H9 (cell line): ENCODE measurements around the gene PIEZO2. TPM values are rescaled to one million over a fixed set of nuclear protein-coding genes. Genes with fewer than 3 reads are reported as not detected.
A peak's percentile ranks its signal among the peaks of the same experiment; 100 is the strongest.

Experiments
- DNase-seq: peaks from one replicate; pipeline ENCODE4 v3.0.0-alpha.2; 2017
- H2AFZ ChIP-seq: one replicate; pipeline ENCODE4 v1.6.1; 2013; ENCODE audit warnings: mild to moderate bottlenecking, low read length, control low read depth, moderate library complexity
- H2AK5ac ChIP-seq: 2 replicates; pipeline ENCODE4 v1.6.1; 2013; ENCODE audit warnings: low read length, control low read depth, mixed read lengths; ENCODE audit not compliant: insufficient read length
- H2BK120ac ChIP-seq: one replicate; pipeline ENCODE4 v1.6.1; 2013; ENCODE audit warnings: low read depth, mild to moderate bottlenecking, low read length, control low read depth, inconsistent platforms; ENCODE audit not compliant: poor library complexity, severe bottlenecking
- H2BK12ac ChIP-seq: 2 replicates; pipeline ENCODE4 v1.6.1; 2013; ENCODE audit warnings: low read length, control low read depth, mixed read lengths, low read depth; ENCODE audit not compliant: insufficient read length
- H2BK15ac ChIP-seq: 2 replicates; pipeline ENCODE4 v1.6.1; 2013; ENCODE audit warnings: low read depth, low read length, control low read depth
- H2BK20ac ChIP-seq: one replicate; pipeline ENCODE4 v1.6.1; 2013; ENCODE audit warnings: low read depth, mild to moderate bottlenecking, low read length, control low read depth, inconsistent platforms; ENCODE audit not compliant: poor library complexity, severe bottlenecking
- H2BK5ac ChIP-seq: 2 replicates; pipeline ENCODE4 v1.6.1; 2013; ENCODE audit warnings: low read length, control low read depth, mixed read lengths; ENCODE audit not compliant: insufficient read length
- H3K14ac ChIP-seq: 2 replicates; pipeline ENCODE4 v1.6.1; 2013; ENCODE audit warnings: low read length, control low read depth; ENCODE audit not compliant: insufficient read depth
- H3K18ac ChIP-seq: 2 replicates; pipeline ENCODE4 v1.6.1; 2013; ENCODE audit warnings: low read depth, mild to moderate bottlenecking, mixed read lengths, low read length, control low read depth; ENCODE audit not compliant: insufficient read length
- H3K23ac ChIP-seq: 2 replicates; pipeline ENCODE4 v1.6.1; 2013; ENCODE audit warnings: low read length, control low read depth, mixed read lengths, low read depth; ENCODE audit not compliant: insufficient read length
- H3K23me2 ChIP-seq: 2 replicates; pipeline ENCODE4 v1.6.1; 2013; ENCODE audit warnings: low read depth, mild to moderate bottlenecking, mixed read lengths, low read length, control low read depth; ENCODE audit not compliant: insufficient read length, poor library complexity, severe bottlenecking
- H3K27ac ChIP-seq: 2 replicates; pipeline ENCODE4 v1.5.1; 2013; ENCODE audit warnings: low read length, control low read depth, mixed read lengths, low read depth; ENCODE audit not compliant: insufficient read length
- H3K27me3 ChIP-seq: 2 replicates; pipeline ENCODE4 v1.6.1; 2013; ENCODE audit warnings: low read length, control low read depth, inconsistent platforms; ENCODE audit not compliant: insufficient read depth
- H3K4ac ChIP-seq: 2 replicates; pipeline ENCODE4 v1.6.1; 2013; ENCODE audit warnings: low read depth, mild to moderate bottlenecking, control low read depth, inconsistent platforms, low read length, moderate library complexity
- H3K4me1 ChIP-seq: 2 replicates; pipeline ENCODE4 v1.6.1; 2013; ENCODE audit warnings: low read length, control low read depth, inconsistent platforms; ENCODE audit not compliant: insufficient read depth
- H3K4me2 ChIP-seq: 2 replicates; pipeline ENCODE4 v1.6.1; 2013; ENCODE audit warnings: low read length, control low read depth, mixed read lengths; ENCODE audit not compliant: insufficient read length, insufficient read depth
- H3K56ac ChIP-seq: 2 replicates; pipeline ENCODE4 v1.6.1; 2013; ENCODE audit warnings: low read depth, mild to moderate bottlenecking, mixed read lengths, low read length, control low read depth; ENCODE audit not compliant: insufficient read length
- H3K79me1 ChIP-seq: 2 replicates; pipeline ENCODE4 v1.6.1; 2013; ENCODE audit warnings: low read depth, mild to moderate bottlenecking, moderate library complexity, low read length, control low read depth, inconsistent platforms; ENCODE audit not compliant: insufficient read depth, poor library complexity, severe bottlenecking
- H3K79me2 ChIP-seq: 2 replicates; pipeline ENCODE4 v1.6.1; 2013; ENCODE audit warnings: low read length, control low read depth, inconsistent platforms; ENCODE audit not compliant: insufficient read depth
- H3K9ac ChIP-seq: 2 replicates; pipeline ENCODE4 v1.6.1; 2013; ENCODE audit warnings: low read length, control low read depth, mixed read lengths; ENCODE audit not compliant: insufficient read length; ENCODE audit errors: extremely low read depth
- H3K9me3 ChIP-seq: one replicate; pipeline ENCODE4 v1.6.1; 2013; ENCODE audit warnings: low read depth, low read length, inconsistent platforms; ENCODE audit not compliant: control insufficient read depth
- H3T11ph ChIP-seq: one replicate; pipeline ENCODE4 v1.6.1; 2013; ENCODE audit warnings: mild to moderate bottlenecking, low read length, control low read depth, inconsistent platforms
- H4K20me1 ChIP-seq: one replicate; pipeline ENCODE4 v1.6.1; 2013; ENCODE audit not compliant: control insufficient read depth, insufficient read length, insufficient read depth
- H4K5ac ChIP-seq: 2 replicates; pipeline ENCODE4 v1.6.1; 2013; ENCODE audit warnings: low read depth, mild to moderate bottlenecking, mixed read lengths, low read length, control low read depth; ENCODE audit not compliant: insufficient read length
- H4K8ac ChIP-seq: replicated peaks from 2 replicates; pipeline ENCODE4 v1.6.1; 2013; ENCODE audit warnings: low read length, control low read depth, mixed read lengths, low read depth; ENCODE audit not compliant: insufficient read length
- H4K91ac ChIP-seq: 2 replicates; pipeline ENCODE4 v1.6.1; 2013; ENCODE audit warnings: low read depth, mild to moderate bottlenecking, moderate library complexity, mixed read lengths, low read length, control low read depth; ENCODE audit not compliant: insufficient read length
- H3K27ac Mint-ChIP-seq, 3 experiments: 2 replicates in 2 of 3; 3 replicates in 1 of 3; pipeline ENCODE4 v1.8.0; 2020 to 2021; ENCODE audit warnings: mixed read lengths in 3 of 3, mild to moderate bottlenecking in 1 of 3, moderate library complexity in 1 of 3
- H3K27me3 Mint-ChIP-seq: 2 replicates; pipeline ENCODE4 v1.8.0; 2021; ENCODE audit warnings: low read depth, mild to moderate bottlenecking, moderate library complexity, mixed read lengths
- H3K36me3 Mint-ChIP-seq, 3 experiments: 2 replicates in 2 of 3; 3 replicates in 1 of 3; pipeline ENCODE4 v1.8.0; 2020 to 2021; ENCODE audit warnings: low read depth in 3 of 3, mixed read lengths in 3 of 3; ENCODE audit not compliant: insufficient read depth in 1 of 3
- H3K4me1 Mint-ChIP-seq, 2 experiments: 2 replicates each; pipeline ENCODE4 v1.8.0; 2020; ENCODE audit warnings: mixed read lengths in 2 of 2
- H3K4me3 Mint-ChIP-seq, 2 experiments: 2 replicates in 1 of 2; 3 replicates in 1 of 2; pipeline ENCODE4 v1.8.0; 2020 to 2021; ENCODE audit warnings: mild to moderate bottlenecking in 2 of 2, mixed read lengths in 2 of 2, moderate library complexity in 1 of 2
- H3K9me3 Mint-ChIP-seq, 2 experiments: 2 replicates in 1 of 2; 3 replicates in 1 of 2; pipeline ENCODE4 v1.8.0; 2020; ENCODE audit warnings: mild to moderate bottlenecking in 2 of 2, mixed read lengths in 2 of 2, moderate library complexity in 1 of 2
- CTCF ChIP-seq: fragments of 200-600 bp; sonication (generic); conservative IDR thresholded peaks from 3 replicates; pipeline ENCODE4 v1.8.0; 2021; ENCODE audit warnings: antibody characterized with exemption, mild to moderate bottlenecking
- WGBS: extraction: QIAGEN DNeasy Blood & Tissue Kit; methylation state at CpG from one replicate; pipeline ENCODE4 v1.1.7; 2013; ENCODE audit warnings: missing lambda C conversion rate, low lambda C conversion rate, mixed read lengths; ENCODE audit not compliant: insufficient read length; ENCODE audit errors: extremely low coverage; 5-methylcytosine and 5-hydroxymethylcytosine counted together
- total RNA-seq: library from RNA; stranded (reverse); gene quantifications from 2 replicates; pipeline ENCODE4 v1.2.1, GENCODE V29; 2021

Gene PIEZO2
- total RNA-seq, 1 experiment from 2014 or later = 3.9 TPM

- Histone ChIP-seq H3K23ac (no peak overlapping the region), H3K27me3 (no peaks in the 10 kb centered on the region), H3K27ac (no peak overlapping the region), H4K5ac (no peak overlapping the region), H3K56ac (no peak overlapping the region), H2BK12ac (no peak overlapping the region), H2AFZ (no peak overlapping the region), H2BK15ac (no peak overlapping the region), H2AK5ac (no peak overlapping the region), H3K23me2 (no peaks in the 10 kb centered on the region), H3K79me1 (no peaks in the 10 kb centered on the region), H3K18ac (no peak overlapping the region), H4K20me1 (no peaks in the 10 kb centered on the region), H3K9me3 (no peaks in the 10 kb centered on the region), H2BK20ac (no peak overlapping the region), H3K14ac (0 out of 2 replicates have a peak overlapping the region, but pooled peaks have one; percentile 35), H3K4me1 (peaks cover 7% of the 10 kb centered on the region), H3K9ac (no peak overlapping the region), H3T11ph (no peak overlapping the region), H3K4ac (no peak overlapping the region), H4K91ac (no peak overlapping the region), H2BK5ac (no peak overlapping the region), H2BK120ac (no peak overlapping the region), H3K79me2 (no peaks in the 10 kb centered on the region), H3K4me2 (no peak overlapping the region), H4K8ac (no peak overlapping the region)
- Mint-ChIP-seq H3K9me3 (no peaks in the 10 kb centered on the region), H3K4me1 (peaks cover 13 to 27% of the 10 kb centered on the region in 2 experiments), H3K4me3 (no peak overlapping the region), H3K27ac (peak overlapping the region in 1 of 3 experiments; percentile 35; a peak in 2 of 7 replicates), H3K36me3 (peaks cover 0 to 10% (median 0%) of the 10 kb centered on the region in 3 experiments; a peak in 3 of 7 replicates), H3K27me3 (no peaks in the 10 kb centered on the region)
- no CpG with 5 or more reads among the region's 7 CpGs for WGBS
- TF ChIP-seq CTCF = no peak
- DNase-seq = no peak
Measured at GRCh38 chr18:10798727-10799550, 350.4 kb downstream of the PIEZO2 start.
